ENCODE data around the gene NTNG1.

DNA sequence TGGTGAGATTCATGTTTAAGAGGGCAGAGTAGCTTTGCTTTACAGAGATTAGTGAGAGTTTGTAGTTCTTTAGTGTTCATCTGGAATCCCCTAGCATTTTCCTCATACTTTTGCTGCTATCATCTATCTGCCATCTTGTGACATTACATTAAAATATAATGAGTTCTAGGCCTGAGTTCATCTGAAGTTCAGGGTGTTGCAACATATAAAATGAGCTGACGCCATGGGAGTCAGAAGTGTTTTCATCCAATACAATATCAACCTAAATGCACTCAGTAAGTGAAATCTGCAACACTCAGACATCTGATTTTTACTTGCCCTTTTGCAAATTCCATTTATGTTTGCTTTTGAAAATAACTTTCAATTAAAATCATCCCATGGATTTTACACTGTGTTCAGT lies 153.8 kb downstream of the NTNG1 start:
- TF ChIP-seq TAF1 (IDR thresholded peaks at IDR 0.05; ENCODE audit: borderline replicate concordance, insufficient read depth, low read length) (no peak), POLR2AphosphoS5 (IDR thresholded peaks at IDR 0.05; ENCODE audit: low read depth, low read length) (no peak), SIN3A (IDR thresholded peaks at IDR 0.05; ENCODE audit: borderline replicate concordance, insufficient read depth, low read length) (no peak), FOXP2 (optimal IDR thresholded peaks at IDR 0.05; ENCODE audit: borderline replicate concordance, extremely low read depth, extremely low read length, insufficient read depth) (no peak)
- TF ChIP-seq, protein P1, sequence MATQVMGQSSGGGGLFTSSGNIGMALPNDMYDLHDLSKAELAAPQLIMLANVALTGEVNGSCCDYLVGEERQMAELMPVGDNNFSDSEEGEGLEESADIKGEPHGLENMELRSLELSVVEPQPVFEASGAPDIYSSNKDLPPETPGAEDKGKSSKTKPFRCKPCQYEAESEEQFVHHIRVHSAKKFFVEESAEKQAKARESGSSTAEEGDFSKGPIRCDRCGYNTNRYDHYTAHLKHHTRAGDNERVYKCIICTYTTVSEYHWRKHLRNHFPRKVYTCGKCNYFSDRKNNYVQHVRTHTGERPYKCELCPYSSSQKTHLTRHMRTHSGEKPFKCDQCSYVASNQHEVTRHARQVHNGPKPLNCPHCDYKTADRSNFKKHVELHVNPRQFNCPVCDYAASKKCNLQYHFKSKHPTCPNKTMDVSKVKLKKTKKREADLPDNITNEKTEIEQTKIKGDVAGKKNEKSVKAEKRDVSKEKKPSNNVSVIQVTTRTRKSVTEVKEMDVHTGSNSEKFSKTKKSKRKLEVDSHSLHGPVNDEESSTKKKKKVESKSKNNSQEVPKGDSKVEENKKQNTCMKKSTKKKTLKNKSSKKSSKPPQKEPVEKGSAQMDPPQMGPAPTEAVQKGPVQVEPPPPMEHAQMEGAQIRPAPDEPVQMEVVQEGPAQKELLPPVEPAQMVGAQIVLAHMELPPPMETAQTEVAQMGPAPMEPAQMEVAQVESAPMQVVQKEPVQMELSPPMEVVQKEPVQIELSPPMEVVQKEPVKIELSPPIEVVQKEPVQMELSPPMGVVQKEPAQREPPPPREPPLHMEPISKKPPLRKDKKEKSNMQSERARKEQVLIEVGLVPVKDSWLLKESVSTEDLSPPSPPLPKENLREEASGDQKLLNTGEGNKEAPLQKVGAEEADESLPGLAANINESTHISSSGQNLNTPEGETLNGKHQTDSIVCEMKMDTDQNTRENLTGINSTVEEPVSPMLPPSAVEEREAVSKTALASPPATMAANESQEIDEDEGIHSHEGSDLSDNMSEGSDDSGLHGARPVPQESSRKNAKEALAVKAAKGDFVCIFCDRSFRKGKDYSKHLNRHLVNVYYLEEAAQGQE (IDR thresholded peaks at IDR 0.05; ENCODE audit: insufficient read depth in 1 of 2, low read depth in 2 of 2, low read length in 2 of 2): no peak
